OCI-LY7 (cell line): ENCODE measurements around the gene IMPA2. TPM values are rescaled to one million over a fixed set of nuclear protein-coding genes. Genes with fewer than 3 reads are reported as not detected.

Experiments
- BruUV-seq: library from RNA; stranded (reverse); fragments of 400-500 nt; replicated peaks from 2 replicates; lab custom pipeline; 2021; lab: Mats Ljungman, UMichigan
- CTCF ChIA-PET: fragments of 300-600 bp; sonication (Branson Sonifier 250); formaldehyde crosslinking; loops from one replicate; lab custom pipeline; 2022; ENCODE audit warnings: antibody characterized with exemption; ENCODE audit not compliant: unreplicated experiment; lab: Charles Lee
- POLR2A ChIA-PET: fragments of 300-600 bp; sonication (Branson Sonifier 250); formaldehyde crosslinking; loops from one replicate; lab custom pipeline; 2022; ENCODE audit warnings: antibody characterized with exemption; lab: Charles Lee
- DNase-seq: peaks from one replicate; pipeline ENCODE4 v3.0.0-alpha.2; 2015; ENCODE audit warnings: low spot score
- H2AFZ ChIP-seq: fragments of 200-600 bp; sonication (generic), shearing (Covaris generic); 2 replicates; pipeline ENCODE4 v1.6.1; 2014; ENCODE audit warnings: mild to moderate bottlenecking, antibody characterized with exemption, low read length, moderate library complexity
- H3K27ac ChIP-seq: fragments of 200-600 bp; sonication (generic); 2 replicates; pipeline ENCODE4 v1.5.1; 2014; ENCODE audit warnings: mixed run types, low read depth, mild to moderate bottlenecking, moderate library complexity, low read length, inconsistent platforms; ENCODE audit not compliant: poor library complexity, severe bottlenecking
- H3K36me3 ChIP-seq: fragments of 200-600 bp; sonication (generic); 2 replicates; pipeline ENCODE4 v1.6.1; 2014; ENCODE audit warnings: mild to moderate bottlenecking, antibody characterized with exemption, low read length, moderate library complexity, mixed read lengths; ENCODE audit not compliant: insufficient read depth
- H3K4me1 ChIP-seq: fragments of 200-600 bp; sonication (generic); 2 replicates; pipeline ENCODE4 v1.5.1; 2014; ENCODE audit warnings: mild to moderate bottlenecking, low read length; ENCODE audit not compliant: insufficient read depth, poor library complexity, severe bottlenecking
- H3K4me2 ChIP-seq: fragments of 200-600 bp; sonication (generic); 2 replicates; pipeline ENCODE4 v1.6.1; 2014; ENCODE audit warnings: mild to moderate bottlenecking, low read length
- H3K4me3 ChIP-seq: fragments of 200-600 bp; sonication (generic); 2 replicates; pipeline ENCODE4 v1.5.1; 2014; ENCODE audit warnings: mild to moderate bottlenecking, low read depth, low read length; ENCODE audit not compliant: poor library complexity, severe bottlenecking
- H3K79me2 ChIP-seq: fragments of 200-600 bp; sonication (generic); 2 replicates; pipeline ENCODE4 v1.6.1; 2016; ENCODE audit warnings: low read depth, mild to moderate bottlenecking, low read length, moderate library complexity, mixed read lengths; ENCODE audit not compliant: insufficient read depth
- H3K9me2 ChIP-seq: fragments of 200-600 bp; sonication (generic); 2 replicates; pipeline ENCODE4 v1.6.1; 2016; ENCODE audit warnings: mild to moderate bottlenecking, low read length, mixed read lengths; ENCODE audit not compliant: insufficient read depth
- H3K9me3 ChIP-seq: fragments of 200-600 bp; sonication (generic); 2 replicates; pipeline ENCODE4 v1.6.1; 2014; ENCODE audit warnings: mild to moderate bottlenecking, mixed run types, low read length, mixed read lengths
- H4K20me1 ChIP-seq: fragments of 200-600 bp; sonication (generic); 2 replicates; pipeline ENCODE4 v1.6.1; 2014; ENCODE audit warnings: mild to moderate bottlenecking, antibody characterized with exemption, low read length, moderate library complexity, mixed read lengths; ENCODE audit not compliant: insufficient read depth
- EZH2phosphoT487 ChIP-seq: fragments of 200-600 bp; sonication (generic); IDR thresholded peaks from 2 replicates; pipeline ENCODE4 v1.6.1; 2018; ENCODE audit warnings: low read depth, borderline replicate concordance, mild to moderate bottlenecking, mixed run types, antibody characterized with exemption, low read length, moderate library complexity, mixed read lengths
- intact Hi-C: fragments of 100-400 bp; cut with micrococcal nuclease; formaldehyde crosslinking; loops from one replicate; pipeline ENCODE4 v1.10.0; 2022; ENCODE audit not compliant: unreplicated experiment
- total RNA-seq, 2 experiments: library from RNA; depleted of rRNA in 1 of 2; stranded (reverse); fragments of >200 nt in 1 of 2; shearing (Covaris generic) in 1 of 2; gene quantifications; 2 replicates each; pipeline ENCODE4 v1.2.3, GENCODE V29; 2014 to 2022
- TF ChIP-seq, protein P1 (sequence below): fragments of 200-600 bp; sonication (generic); conservative IDR thresholded peaks from 2 replicates; pipeline ENCODE4 v1.5.1; 2014; ENCODE audit warnings: mild to moderate bottlenecking, antibody characterized with exemption, low read length, moderate library complexity, mixed read lengths

Gene IMPA2
- total RNA-seq, 2 experiments from 2014 or later = 51.9 to 59.0 TPM

DNA sequence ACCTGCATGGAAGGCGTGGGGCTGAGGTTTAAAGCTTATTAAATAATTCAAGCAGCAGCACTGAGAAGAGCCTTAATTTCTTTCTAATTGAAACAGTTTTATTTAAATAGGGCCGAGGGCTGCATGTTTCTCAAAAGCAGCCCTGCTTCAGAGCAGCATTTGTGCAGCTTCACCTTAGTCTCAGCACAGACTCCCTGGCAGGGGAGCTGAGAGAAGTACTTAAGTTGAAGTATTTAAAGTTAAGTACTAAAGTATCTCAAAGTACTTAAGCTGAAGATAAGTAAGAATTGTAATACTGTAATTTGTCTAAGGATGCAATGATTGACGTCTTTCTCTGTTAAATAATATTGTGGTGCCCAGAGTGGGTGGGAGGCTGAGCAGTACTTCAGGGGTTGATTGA, 31.4 kb downstream of the IMPA2 start:
- Histone ChIP-seq H3K4me2 (no peak overlapping the region), H3K4me3 (no peak overlapping the region), H3K4me1 (no peaks in the 10 kb centered on the region), H3K27ac (no peak overlapping the region), H3K9me2 (no peaks in the 10 kb centered on the region), H3K79me2 (no peaks in the 10 kb centered on the region), H3K36me3 (peaks cover 16% of the 10 kb centered on the region), H4K20me1 (no peaks in the 10 kb centered on the region), H2AFZ (no peak overlapping the region), H3K9me3 (no peaks in the 10 kb centered on the region)
- intact Hi-C loops = no loop called here
- TF ChIP-seq, protein P1, sequence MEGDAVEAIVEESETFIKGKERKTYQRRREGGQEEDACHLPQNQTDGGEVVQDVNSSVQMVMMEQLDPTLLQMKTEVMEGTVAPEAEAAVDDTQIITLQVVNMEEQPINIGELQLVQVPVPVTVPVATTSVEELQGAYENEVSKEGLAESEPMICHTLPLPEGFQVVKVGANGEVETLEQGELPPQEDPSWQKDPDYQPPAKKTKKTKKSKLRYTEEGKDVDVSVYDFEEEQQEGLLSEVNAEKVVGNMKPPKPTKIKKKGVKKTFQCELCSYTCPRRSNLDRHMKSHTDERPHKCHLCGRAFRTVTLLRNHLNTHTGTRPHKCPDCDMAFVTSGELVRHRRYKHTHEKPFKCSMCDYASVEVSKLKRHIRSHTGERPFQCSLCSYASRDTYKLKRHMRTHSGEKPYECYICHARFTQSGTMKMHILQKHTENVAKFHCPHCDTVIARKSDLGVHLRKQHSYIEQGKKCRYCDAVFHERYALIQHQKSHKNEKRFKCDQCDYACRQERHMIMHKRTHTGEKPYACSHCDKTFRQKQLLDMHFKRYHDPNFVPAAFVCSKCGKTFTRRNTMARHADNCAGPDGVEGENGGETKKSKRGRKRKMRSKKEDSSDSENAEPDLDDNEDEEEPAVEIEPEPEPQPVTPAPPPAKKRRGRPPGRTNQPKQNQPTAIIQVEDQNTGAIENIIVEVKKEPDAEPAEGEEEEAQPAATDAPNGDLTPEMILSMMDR = no peak
- no peak for TF ChIP-seq EZH2phosphoT487
- ChIA-PET POLR2A (interaction anchor here (0.6 to 1.0 kb wide), 2 partner anchors 12 to 323 kb away, joined by 3 read pairs; no protein-coding TSS in a partner anchor), CTCF (no interaction called here)
- no TSS peak for BruUV-seq
- DNase-seq = no peak

DNA sequence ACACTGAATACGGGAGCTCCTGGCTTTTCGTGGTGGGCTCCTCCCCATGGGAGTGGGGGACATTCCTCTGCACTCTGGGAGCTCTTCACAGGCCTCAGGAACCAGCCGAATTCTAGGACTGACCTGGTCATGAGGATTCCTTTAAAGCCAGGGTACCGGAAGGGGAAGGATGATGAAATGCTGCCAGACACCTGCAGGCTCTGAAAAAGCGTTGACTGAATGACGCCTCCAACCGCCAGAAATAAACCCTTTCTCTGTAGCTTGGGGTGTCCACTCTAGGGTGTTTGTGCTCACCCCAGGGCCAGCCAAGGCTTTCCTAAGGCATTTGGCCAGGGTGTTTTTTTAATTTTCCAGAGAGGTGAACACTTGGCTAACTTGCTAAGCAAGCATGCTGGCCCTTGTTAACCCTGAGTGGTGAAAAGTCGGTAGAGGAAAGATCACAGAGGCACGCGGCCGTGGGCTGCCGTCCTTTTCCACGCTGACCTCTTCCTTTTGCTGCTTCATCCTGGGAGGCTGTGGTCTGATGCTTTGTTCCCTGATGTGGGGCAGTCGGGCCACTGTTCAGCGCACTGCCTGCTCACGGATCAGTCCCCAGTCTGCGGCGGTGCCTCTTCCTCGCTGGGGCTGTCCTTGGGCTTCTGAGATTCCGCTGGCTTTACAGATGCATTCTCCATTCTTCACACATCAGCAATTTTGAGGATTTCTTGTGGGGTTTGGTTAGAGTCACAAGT, 32.0 kb downstream of the IMPA2 start:
- Histone ChIP-seq H4K20me1 (no peaks in the 10 kb centered on the region), H3K36me3 (peaks cover 19% of the 10 kb centered on the region), H3K9me3 (no peaks in the 10 kb centered on the region), H3K79me2 (no peaks in the 10 kb centered on the region), H3K4me3 (no peak overlapping the region), H3K4me1 (no peaks in the 10 kb centered on the region), H2AFZ (no peak overlapping the region), H3K9me2 (no peaks in the 10 kb centered on the region), H3K27ac (no peak overlapping the region), H3K4me2 (no peak overlapping the region)
- no TSS peak for BruUV-seq
- intact Hi-C loops = no loop called here
- TF ChIP-seq, protein P1 = no peak
- no peak for TF ChIP-seq EZH2phosphoT487
- no peak for DNase-seq
- ChIA-PET CTCF (interaction anchor here (1.0 kb wide), 1 partner anchor 74 kb away, joined by 4 read pairs; no protein-coding TSS in a partner anchor), POLR2A (interaction anchor here (0.6 to 1.0 kb wide), 3 partner anchors 13 to 323 kb away, joined by 3 read pairs; no protein-coding TSS in a partner anchor)

DNA sequence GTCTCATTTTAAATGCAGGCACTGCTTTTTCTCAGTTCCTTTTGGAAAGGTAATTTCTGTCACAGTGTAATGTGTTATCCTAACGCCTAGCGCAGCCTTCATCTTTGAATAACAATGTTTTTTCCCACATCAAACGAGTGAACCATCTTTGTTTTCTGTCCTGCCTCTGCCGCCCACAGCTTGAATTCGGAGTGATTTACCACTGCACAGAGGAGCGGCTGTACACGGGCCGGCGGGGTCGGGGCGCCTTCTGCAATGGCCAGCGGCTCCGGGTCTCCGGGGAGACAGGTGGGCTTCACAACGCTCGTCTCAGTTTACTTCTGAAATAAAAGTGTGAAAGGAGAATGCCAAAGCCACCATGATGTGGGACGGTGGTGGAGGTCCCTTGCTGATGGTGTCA, 32.8 kb downstream of the IMPA2 start:
- Histone ChIP-seq H3K4me1 (no peaks in the 10 kb centered on the region), H4K20me1 (no peaks in the 10 kb centered on the region), H2AFZ (no peak overlapping the region), H3K4me2 (no peak overlapping the region), H3K36me3 (peaks cover 19% of the 10 kb centered on the region), H3K79me2 (no peaks in the 10 kb centered on the region), H3K9me3 (no peaks in the 10 kb centered on the region), H3K9me2 (no peaks in the 10 kb centered on the region), H3K4me3 (no peak overlapping the region), H3K27ac (no peak overlapping the region)
- intact Hi-C loops = no loop called here
- no TSS peak for BruUV-seq
- no peak for TF ChIP-seq EZH2phosphoT487
- TF ChIP-seq, protein P1 = no peak
- CTCF ChIA-PET = interaction anchor here (1.0 kb wide), 1 partner anchor 74 kb away, joined by 4 read pairs; no protein-coding TSS in a partner anchor
- no peak for DNase-seq
- POLR2A ChIA-PET = interaction anchor here (0.6 to 0.7 kb wide), 2 partner anchors 16 to 255 kb away, joined by 3 read pairs; no protein-coding TSS in a partner anchor
